Body of pancreas (tissue), 4 donors: ENCODE measurements around the gene CHST9.

Experiments
- CTCF ChIP-seq, 7 experiments: fragments of 450-650 bp in 4 of 7; fragments of 200-600 bp in 3 of 7; sonication (generic) in 3 of 7; IDR thresholded peaks; one replicate each; pipeline ENCODE4 v1.5.1; 2016 to 2019; ENCODE audit warnings: antibody characterized with exemption in 7 of 7
- POLR2A ChIP-seq, 3 donors: fragments of 450-650 bp; IDR thresholded peaks; one replicate each; pipeline ENCODE4 v1.6.1; 2016; ENCODE audit warnings: antibody characterized with exemption in 3 of 3, mild to moderate bottlenecking in 2 of 3

DNA sequence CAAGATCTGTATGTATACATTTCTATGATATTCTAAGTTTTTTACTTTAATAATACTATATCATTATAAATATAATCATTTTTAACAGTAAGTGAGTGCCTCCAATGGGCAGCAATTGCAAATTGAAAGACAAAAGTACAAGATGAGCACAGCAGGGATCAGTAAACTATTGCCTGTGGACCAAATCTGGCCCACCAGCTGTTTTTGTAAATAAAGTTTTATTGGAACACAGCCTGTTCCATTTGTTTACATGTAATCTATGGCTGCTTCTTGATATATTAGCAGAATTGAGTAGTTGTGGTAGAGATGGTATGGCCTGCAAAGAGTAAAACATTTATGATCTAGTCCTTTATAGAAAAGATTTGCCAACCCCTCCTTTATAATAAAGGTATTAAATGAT is 43.2 kb downstream of the CHST9 start:
- no peak for TF ChIP-seq CTCF (IDR thresholded peaks at IDR 0.05)
- no peak for TF ChIP-seq POLR2A (IDR thresholded peaks at IDR 0.05)
